ENCODE measurements around the gene EEF1AKMT4. TPM values are rescaled to one million over a fixed set of nuclear protein-coding genes. Genes with fewer than 3 reads are reported as not detected.

The EEF1AKMT4 gene
- polyA plus RNA-seq, 2 of the 4 experiments (the other 2 are of a cell fraction): 9.8 to 12.7 TPM

GRCh38 chr3:184236033-184236410 is 13.4 kb upstream of the EEF1AKMT4 start:
- H3K9me3 ChIP-seq: no peaks in the 10 kb centered on the region
- ATAC-seq: no peak
- FAIRE-seq: no peak
- WGBS (ENCODE audit: missing lambda C conversion rate): no CpG with 5 or more reads among the region's 14 CpGs
- H3K4me1 ChIP-seq: peaks cover 7% of the 10 kb centered on the region; the same call in 2 of the 3 replicates
- no peak overlapping the region for H3K27ac ChIP-seq
- no peak for TF ChIP-seq ATOH8 (CRISPR knock-in tag; IDR thresholded peaks at IDR 0.05; ENCODE audit: low read depth)
- TF ChIP-seq PHF8 (IDR thresholded peaks at IDR 0.05; ENCODE audit: borderline replicate concordance, low read depth): no peak
- no peak for TF ChIP-seq EHMT2 (IDR thresholded peaks at IDR 0.05; ENCODE audit: low read depth)
- TF ChIP-seq RAD21 (conservative IDR thresholded peaks at IDR 0.05 in 1 of 2, IDR thresholded peaks at IDR 0.05 in 1 of 2): no peak
- no peak for TF ChIP-seq MYC (IDR thresholded peaks at IDR 0.05; ENCODE audit: borderline replicate concordance, low read length)
- no peak for TF ChIP-seq ESRRA (IDR thresholded peaks at IDR 0.05; ENCODE audit: borderline replicate concordance, low read length)
- no peak for TF ChIP-seq USF2 (IDR thresholded peaks at IDR 0.05)
- TF ChIP-seq MAZ (IDR thresholded peaks at IDR 0.05; ENCODE audit: borderline replicate concordance, low read depth, low read length): no peak
- TF ChIP-seq KDM1A (IDR thresholded peaks at IDR 0.05; ENCODE audit: low read depth): no peak
- no peak for TF ChIP-seq BHLHE40 (IDR thresholded peaks at IDR 0.05; ENCODE audit: low read depth, low read length)
- no peak for TF ChIP-seq EHF (CRISPR knock-in tag; IDR thresholded peaks at IDR 0.05)
- DNase-seq (ENCODE audit: low read depth in 1 of 2, low spot score in 1 of 2): no peak
- ChIA-PET CTCF (interaction anchor here (0.8 to 5.3 kb wide), 3 partner anchors 8 to 53 kb away, joined by 3 to 44 read pairs (median 19); partner anchors contain the start of genes EEF1AKMT4 and VWA5B2), POLR2A (no interaction called here)
- H3K4me2 ChIP-seq: no peak overlapping the region
- H3K4me3 ChIP-seq: no peak overlapping the region

GRCh38 chr3:184236636-184237035 is 12.8 kb upstream of the EEF1AKMT4 start:
- Histone ChIP-seq H3K9me3 (no peaks in the 10 kb centered on the region), H3K4me3 (no peak overlapping the region), H3K4me2 (no peak overlapping the region), H3K4me1 (peaks cover 7% of the 10 kb centered on the region; the same call in 2 of the 3 replicates), H3K27ac (no peak overlapping the region)
- no peak for DNase-seq (ENCODE audit: low read depth in 1 of 2, low spot score in 1 of 2)
- TF ChIP-seq, protein P1, sequence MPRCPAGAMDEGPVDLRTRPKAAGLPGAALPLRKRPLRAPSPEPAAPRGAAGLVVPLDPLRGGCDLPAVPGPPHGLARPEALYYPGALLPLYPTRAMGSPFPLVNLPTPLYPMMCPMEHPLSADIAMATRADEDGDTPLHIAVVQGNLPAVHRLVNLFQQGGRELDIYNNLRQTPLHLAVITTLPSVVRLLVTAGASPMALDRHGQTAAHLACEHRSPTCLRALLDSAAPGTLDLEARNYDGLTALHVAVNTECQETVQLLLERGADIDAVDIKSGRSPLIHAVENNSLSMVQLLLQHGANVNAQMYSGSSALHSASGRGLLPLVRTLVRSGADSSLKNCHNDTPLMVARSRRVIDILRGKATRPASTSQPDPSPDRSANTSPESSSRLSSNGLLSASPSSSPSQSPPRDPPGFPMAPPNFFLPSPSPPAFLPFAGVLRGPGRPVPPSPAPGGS (IDR thresholded peaks at IDR 0.05): no peak
- TF ChIP-seq ATOH8 (CRISPR knock-in tag; IDR thresholded peaks at IDR 0.05; ENCODE audit: low read depth) (no peak), PHF8 (IDR thresholded peaks at IDR 0.05; ENCODE audit: borderline replicate concordance, low read depth) (no peak), REST (IDR thresholded peaks at IDR 0.05) (no peak), RFX5 (IDR thresholded peaks at IDR 0.05) (no peak), RARB (CRISPR knock-in tag; IDR thresholded peaks at IDR 0.05) (no peak)
- WGBS (ENCODE audit: missing lambda C conversion rate): 65% methylated on average over 3 of the region's 3 CpGs
- CTCF ChIA-PET: interaction anchor here (0.8 to 5.3 kb wide), 4 partner anchors 8 to 341 kb away, joined by 3 to 44 read pairs (median 12); partner anchors contain the start of genes EEF1AKMT4 and VWA5B2
- no peak for ATAC-seq
- POLR2A ChIA-PET: no interaction called here
- FAIRE-seq: no peak
